Stimulated activated CD4-positive, alpha-beta T cell treated with anti-CD3 and anti-CD28 coated beads, Interleukin-1b, Interleukin-23, amount 100 ng/mL, for 24 hours (primary cell): Measurements from ENCODE around the gene OR2F1.

Experiments
- DNase-seq, 4 experiments: peaks; one replicate each; pipeline ENCODE4 v3.0.0-alpha.2; 2020; ENCODE audit warnings: low read depth in 4 of 4, low spot score in 1 of 4

The OR2F1 gene

GRCh38 chr7:143953421-143953820 lies 1.2 kb upstream of the OR2F1 start:
- DNase-seq, result no peak

GRCh38 chr7:143954135-143954534 lies 509 bp upstream of the OR2F1 start:
- no peak for DNase-seq

GRCh38 chr7:143958781-143959180 lies 4.1 kb downstream of the OR2F1 start:
- no peak for DNase-seq

GRCh38 chr7:143960813-143961610 lies 6.4 kb downstream of the OR2F1 start:
- DNase-seq, result no peak

GRCh38 chr7:143965280-143965679 lies 10.6 kb downstream of the OR2F1 start:
- no peak for DNase-seq

GRCh38 chr7:143967398-143967797 lies 12.8 kb downstream of the OR2F1 start:
- DNase-seq, result no peak

- no peak for DNase-seq
These were observed 19.3 kb downstream of the OR2F1 start for GRCh38 chr7:143973870-143974416.

- DNase-seq, result no peak
These were observed 19.8 kb downstream of the OR2F1 start for GRCh38 chr7:143974459-143974858.

GRCh38 chr7:143975617-143976016 lies 21.0 kb downstream of the OR2F1 start:
- DNase-seq, result no peak

GRCh38 chr7:143978585-143978984 lies 23.9 kb downstream of the OR2F1 start:
- DNase-seq, result no peak

GRCh38 chr7:143979359-143979758 lies 24.7 kb downstream of the OR2F1 start:
- DNase-seq, result no peak

GRCh38 chr7:143979998-143980397 lies 25.4 kb downstream of the OR2F1 start:
- DNase-seq, result no peak

- no peak for DNase-seq
These were observed 26.3 kb downstream of the OR2F1 start for GRCh38 chr7:143980746-143981510.

GRCh38 chr7:143983960-143984359 lies 29.3 kb downstream of the OR2F1 start:
- no peak for DNase-seq

GRCh38 chr7:143987513-143987912 lies 32.9 kb downstream of the OR2F1 start:
- no peak for DNase-seq

- DNase-seq, result no peak
These were observed 34.5 kb downstream of the OR2F1 start for GRCh38 chr7:143988976-143989745.

GRCh38 chr7:143992670-143993069 lies 38.0 kb downstream of the OR2F1 start:
- DNase-seq, result no peak

GRCh38 chr7:143993924-143994323 lies 39.3 kb downstream of the OR2F1 start:
- no peak for DNase-seq

- no peak for DNase-seq
These were observed 45.4 kb downstream of the OR2F1 start, which contains the start of gene OR6B1 for GRCh38 chr7:144000020-144000419. TSS of gene OR6B1 (plus strand) at chr7:144000320. CDS start at chr7:144003997, 3,677 bp downstream.

GRCh38 chr7:144001543-144001942 lies 46.9 kb downstream of the OR2F1 start:
- no peak for DNase-seq

GRCh38 chr7:144004703-144005102 lies 50.1 kb downstream of the OR2F1 start:
- DNase-seq, result no peak
